OCI-LY1 (cell line): ENCODE data around the gene PARD6B.

ENCODE experiments used
- H2AFZ ChIP-seq: fragments of 200-600 bp; sonication (generic), shearing (Covaris generic); 2 replicates; pipeline ENCODE4 v1.6.0; 2014; ENCODE audit warnings: antibody characterized with exemption, mild to moderate bottlenecking, low read length
- H3F3A ChIP-seq: fragments of 200-600 bp; sonication (generic), shearing (Covaris generic); 2 replicates; pipeline ENCODE4 v1.6.0; 2014; ENCODE audit warnings: mild to moderate bottlenecking, antibody characterized with exemption, low read length, moderate library complexity; ENCODE audit not compliant: insufficient read depth
- H3K27ac ChIP-seq: fragments of 200-600 bp; sonication (generic); 2 replicates; pipeline ENCODE4 v1.5.1; 2014; ENCODE audit warnings: low read length, mixed run types, mild to moderate bottlenecking, low read depth; ENCODE audit not compliant: poor library complexity, severe bottlenecking
- H3K27me3 ChIP-seq: fragments of 200-600 bp; sonication (generic); 2 replicates; pipeline ENCODE4 v1.6.0; 2014; ENCODE audit warnings: antibody characterized with exemption, mild to moderate bottlenecking, low read length, moderate library complexity; ENCODE audit not compliant: insufficient read depth
- H3K36me3 ChIP-seq: fragments of 200-600 bp; sonication (generic); 2 replicates; pipeline ENCODE4 v1.6.1; 2014; ENCODE audit warnings: mild to moderate bottlenecking, antibody characterized with exemption, low read length, moderate library complexity, mixed read lengths; ENCODE audit not compliant: insufficient read depth
- H3K4me1 ChIP-seq: fragments of 200-600 bp; sonication (generic); 2 replicates; pipeline ENCODE4 v1.5.1; 2014; ENCODE audit warnings: mild to moderate bottlenecking, low read length, moderate library complexity; ENCODE audit not compliant: insufficient read depth, severe bottlenecking
- H3K4me2 ChIP-seq: fragments of 200-600 bp; sonication (generic), shearing (Covaris generic); 2 replicates; pipeline ENCODE4 v1.6.1; 2014; ENCODE audit warnings: low read length
- H3K4me3 ChIP-seq: fragments of 200-600 bp; sonication (generic); 2 replicates; pipeline ENCODE4 v1.5.1; 2014; ENCODE audit warnings: low read length, low read depth, mild to moderate bottlenecking, mixed read lengths; ENCODE audit not compliant: poor library complexity, severe bottlenecking
- H3K79me2 ChIP-seq: fragments of 200-600 bp; shearing (Covaris generic); 2 replicates; pipeline ENCODE4 v1.6.1; 2016; ENCODE audit warnings: mixed run types, low read length, mixed read lengths; ENCODE audit not compliant: insufficient read depth
- H3K9ac ChIP-seq: fragments of 200-600 bp; sonication (generic), shearing (Covaris generic); 2 replicates; pipeline ENCODE4 v1.6.1; 2014; ENCODE audit warnings: mild to moderate bottlenecking, low read length, mixed read lengths
- H3K9me2 ChIP-seq: fragments of 200-600 bp; sonication (generic), shearing (Covaris generic); 2 replicates; pipeline ENCODE4 v1.6.1; 2014; ENCODE audit warnings: low read depth, mild to moderate bottlenecking, low read length, mixed read lengths
- H3K9me3 ChIP-seq: fragments of 200-600 bp; shearing (Covaris generic); 2 replicates; pipeline ENCODE4 v1.6.1; 2014; ENCODE audit warnings: low read length, mixed read lengths
- H4K20me1 ChIP-seq: fragments of 200-600 bp; sonication (generic), shearing (Covaris generic); 2 replicates; pipeline ENCODE4 v1.6.0; 2016; ENCODE audit warnings: mild to moderate bottlenecking, low read length; ENCODE audit not compliant: insufficient read depth
- EZH2 ChIP-seq: fragments of 200-600 bp; sonication (generic), shearing (Covaris generic); IDR thresholded peaks from 2 replicates; pipeline ENCODE4 v1.8.0; 2017; ENCODE audit warnings: borderline replicate concordance, mixed run types, mild to moderate bottlenecking, antibody characterized with exemption, low read length, moderate library complexity, mixed read lengths
- TF ChIP-seq, protein P1 (sequence below): fragments of 200-600 bp; sonication (generic), shearing (Covaris generic); IDR thresholded peaks from 2 replicates; pipeline ENCODE4 v1.5.1; 2017; ENCODE audit warnings: mild to moderate bottlenecking, antibody characterized with exemption, low read length, moderate library complexity, mixed read lengths

Gene PARD6B

DNA sequence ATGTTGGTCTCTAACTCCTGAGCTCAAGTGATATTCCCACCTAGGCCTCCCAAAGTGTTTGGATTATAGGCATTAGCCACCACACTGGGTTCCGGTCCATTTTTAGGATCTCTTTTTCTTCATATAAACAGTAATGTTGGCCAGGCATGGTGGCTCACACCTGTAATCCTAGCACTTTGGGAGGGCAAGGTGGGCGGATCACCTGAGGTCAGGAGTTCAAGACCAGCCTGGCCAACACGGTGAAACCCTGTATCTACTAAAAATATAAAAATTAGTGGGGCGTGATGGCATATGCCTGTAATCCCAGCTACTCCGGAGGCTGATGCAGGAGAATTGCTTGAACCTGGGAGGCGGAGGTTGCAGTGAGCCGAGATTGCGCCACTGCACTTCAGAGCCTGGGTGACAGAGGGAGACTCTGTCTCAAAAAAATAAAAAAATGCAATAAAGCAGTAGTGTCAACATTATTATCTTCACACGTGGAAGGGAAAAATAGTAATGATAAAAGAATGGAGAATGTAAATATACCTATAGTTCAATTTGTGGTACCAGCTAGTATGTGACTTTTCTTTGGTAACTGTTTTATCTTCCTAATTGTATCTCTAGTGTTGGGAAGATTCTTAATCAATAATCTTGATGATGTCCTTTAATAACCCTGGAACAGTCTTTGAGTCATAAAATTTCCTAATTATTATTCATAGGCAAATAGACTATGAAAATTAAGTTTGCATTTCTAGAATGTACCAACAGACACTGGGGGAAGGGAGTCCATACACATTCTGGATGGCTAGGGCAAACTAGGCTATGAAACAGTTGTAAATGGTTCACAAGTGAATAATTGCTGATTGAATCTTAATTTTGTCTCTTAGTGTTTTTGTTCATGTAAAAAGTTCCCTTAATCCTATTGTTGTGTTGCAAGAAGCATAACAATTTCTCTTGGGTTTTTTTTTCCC is 3.6 kb downstream of the PARD6B start:
- Histone ChIP-seq H3F3A (no peaks in the 10 kb centered on the region), H3K9me3 (no peaks in the 10 kb centered on the region), H3K4me1 (peaks cover 15% of the 10 kb centered on the region), H4K20me1 (no peaks in the 10 kb centered on the region), H3K27ac (no peak overlapping the region), H3K4me2 (no peak overlapping the region), H3K79me2 (peaks cover 9% of the 10 kb centered on the region; the same call in 1 of the 2 replicates), H3K9ac (no peak overlapping the region), H3K36me3 (peaks cover 11% of the 10 kb centered on the region; the same call in 1 of the 2 replicates), H3K4me3 (no peak overlapping the region), H3K9me2 (no peaks in the 10 kb centered on the region), H3K27me3 (no peaks in the 10 kb centered on the region), H2AFZ (no peak overlapping the region)
- no peak for TF ChIP-seq EZH2
- TF ChIP-seq, protein P1, sequence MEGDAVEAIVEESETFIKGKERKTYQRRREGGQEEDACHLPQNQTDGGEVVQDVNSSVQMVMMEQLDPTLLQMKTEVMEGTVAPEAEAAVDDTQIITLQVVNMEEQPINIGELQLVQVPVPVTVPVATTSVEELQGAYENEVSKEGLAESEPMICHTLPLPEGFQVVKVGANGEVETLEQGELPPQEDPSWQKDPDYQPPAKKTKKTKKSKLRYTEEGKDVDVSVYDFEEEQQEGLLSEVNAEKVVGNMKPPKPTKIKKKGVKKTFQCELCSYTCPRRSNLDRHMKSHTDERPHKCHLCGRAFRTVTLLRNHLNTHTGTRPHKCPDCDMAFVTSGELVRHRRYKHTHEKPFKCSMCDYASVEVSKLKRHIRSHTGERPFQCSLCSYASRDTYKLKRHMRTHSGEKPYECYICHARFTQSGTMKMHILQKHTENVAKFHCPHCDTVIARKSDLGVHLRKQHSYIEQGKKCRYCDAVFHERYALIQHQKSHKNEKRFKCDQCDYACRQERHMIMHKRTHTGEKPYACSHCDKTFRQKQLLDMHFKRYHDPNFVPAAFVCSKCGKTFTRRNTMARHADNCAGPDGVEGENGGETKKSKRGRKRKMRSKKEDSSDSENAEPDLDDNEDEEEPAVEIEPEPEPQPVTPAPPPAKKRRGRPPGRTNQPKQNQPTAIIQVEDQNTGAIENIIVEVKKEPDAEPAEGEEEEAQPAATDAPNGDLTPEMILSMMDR: no peak

DNA sequence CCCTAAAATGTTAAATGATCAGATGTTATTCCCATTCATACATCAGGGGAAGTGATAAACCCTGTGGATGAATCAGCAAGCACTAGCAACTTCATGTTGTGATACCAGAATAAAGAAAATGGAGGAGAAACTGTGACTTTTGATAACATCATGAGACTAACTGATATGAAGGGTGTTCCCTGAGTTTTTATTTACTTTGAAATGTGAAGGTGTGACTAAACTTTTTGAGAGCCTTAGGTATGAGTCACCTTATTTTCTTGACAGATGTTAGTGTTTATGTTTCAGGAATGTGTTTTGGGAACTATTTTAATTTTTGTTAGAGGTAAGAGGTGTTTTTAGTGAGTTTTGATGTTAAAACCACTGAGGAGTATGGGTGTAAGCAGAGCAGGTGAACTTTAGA is 4.4 kb downstream of the PARD6B start:
- H3K9me3 ChIP-seq: no peaks in the 10 kb centered on the region
- peaks cover 8% of the 10 kb centered on the region for H3K4me1 ChIP-seq
- H3K9me2 ChIP-seq: no peaks in the 10 kb centered on the region
- H3K27ac ChIP-seq: no peak overlapping the region
- no peaks in the 10 kb centered on the region for H3K27me3 ChIP-seq
- no peaks in the 10 kb centered on the region for H3F3A ChIP-seq
- TF ChIP-seq EZH2: no peak
- TF ChIP-seq, protein P1: no peak
- H3K4me3 ChIP-seq: no peak overlapping the region
- peaks cover 11% of the 10 kb centered on the region; the same call in 1 of the 2 replicates for H3K36me3 ChIP-seq
- no peaks in the 10 kb centered on the region for H4K20me1 ChIP-seq
- H3K4me2 ChIP-seq: no peak overlapping the region
- H3K79me2 ChIP-seq: peaks cover 9% of the 10 kb centered on the region; the same call in 1 of the 2 replicates
- no peak overlapping the region for H3K9ac ChIP-seq
- H2AFZ ChIP-seq: no peak overlapping the region

GRCh38 chr20:50737352-50737751 is 6.0 kb downstream of the PARD6B start:
- H3K4me3 ChIP-seq: no peak overlapping the region
- peaks cover 11% of the 10 kb centered on the region; the same call in 1 of the 2 replicates for H3K36me3 ChIP-seq
- H3K27ac ChIP-seq: no peak overlapping the region
- TF ChIP-seq, protein P1: no peak
- TF ChIP-seq EZH2: no peak
- no peaks in the 10 kb centered on the region for H3K9me3 ChIP-seq
- peaks cover 4% of the 10 kb centered on the region; the same call in 1 of the 2 replicates for H3K79me2 ChIP-seq
- no peaks in the 10 kb centered on the region for H3K27me3 ChIP-seq
- no peak overlapping the region for H2AFZ ChIP-seq
- H3K4me2 ChIP-seq: no peak overlapping the region
- no peaks in the 10 kb centered on the region for H3K9me2 ChIP-seq
- no peak overlapping the region for H3K9ac ChIP-seq
- H3K4me1 ChIP-seq: peaks cover 6% of the 10 kb centered on the region
- H4K20me1 ChIP-seq: no peaks in the 10 kb centered on the region
- no peaks in the 10 kb centered on the region for H3F3A ChIP-seq
